Medulla oblongata (tissue), 1 donor: ENCODE results near the gene CD40LG.

Experiments used
- DNase-seq: peaks from one replicate; pipeline ENCODE4 v3.0.0-alpha.2; 2015; ENCODE audit errors: extremely low spot score

The CD40LG gene

GRCh38 chrX:136650811-136651210 lies 2.9 kb downstream of the CD40LG start:
- no peak for DNase-seq

- DNase-seq = no peak
These were observed 5.1 kb downstream of the CD40LG start for GRCh38 chrX:136652822-136653723.

- no peak for DNase-seq
These were observed 8.5 kb downstream of the CD40LG start for GRCh38 chrX:136656361-136656964.

- no peak for DNase-seq
These were observed 10.2 kb downstream of the CD40LG start for GRCh38 chrX:136658151-136658550.

GRCh38 chrX:136659174-136659573 lies 11.2 kb downstream of the CD40LG start:
- no peak for DNase-seq

- no peak for DNase-seq
These were observed 12.9 kb downstream of the CD40LG start for GRCh38 chrX:136660896-136661295.

- DNase-seq = no peak
These were observed 14.1 kb downstream of the CD40LG start for GRCh38 chrX:136662104-136662503.

GRCh38 chrX:136662976-136663375 lies 15.0 kb downstream of the CD40LG start:
- no peak for DNase-seq

- DNase-seq = no peak
These were observed 17.4 kb downstream of the CD40LG start for GRCh38 chrX:136665258-136665900.

GRCh38 chrX:136666088-136666487 lies 18.1 kb downstream of the CD40LG start:
- no peak for DNase-seq

GRCh38 chrX:136667446-136668168 lies 19.6 kb downstream of the CD40LG start:
- no peak for DNase-seq

- no peak for DNase-seq
These were observed 23.1 kb downstream of the CD40LG start for GRCh38 chrX:136671006-136671610.

GRCh38 chrX:136674270-136674985 lies 26.5 kb downstream of the CD40LG start:
- DNase-seq = no peak

- DNase-seq = peak; percentile 47
These were observed 31.6 kb downstream of the CD40LG start for GRCh38 chrX:136679531-136679930.

- DNase-seq = no peak
These were observed 36.2 kb downstream of the CD40LG start for GRCh38 chrX:136684120-136684519.

- DNase-seq = no peak
These were observed 39.5 kb downstream of the CD40LG start for GRCh38 chrX:136687457-136687856.

- DNase-seq = no peak
These were observed 41.5 kb downstream of the CD40LG start for GRCh38 chrX:136689436-136689835.

GRCh38 chrX:136691028-136691809 lies 43.3 kb downstream of the CD40LG start:
- DNase-seq = no peak

- no peak for DNase-seq
These were observed 44.3 kb downstream of the CD40LG start for GRCh38 chrX:136692271-136692670.

- DNase-seq = peak; percentile 30
These were observed 46.6 kb downstream of the CD40LG start for GRCh38 chrX:136694431-136695087.
